Activated CD4-positive, alpha-beta T cell treated with anti-CD3 and anti-CD28 coated beads, Interleukin-2, amount 10 ng/mL, durations not matched to agents 7 days and 5 days (primary cell): ENCODE results near the gene SLC9A3. TPM values are rescaled to one million over a fixed set of nuclear protein-coding genes. Genes with fewer than 3 reads are reported as not detected.
"Not testable (repeated sequence)": the region's sequence is repeated elsewhere in the genome, so short reads cannot be mapped to it uniquely, and the experiment has no call there.

ENCODE experiments used
- CTCF ChIA-PET: fragments of 350-600 bp; sonication (Branson Sonifier 250); formaldehyde crosslinking; loops from one replicate; lab custom pipeline; 2021; ENCODE audit warnings: antibody characterized with exemption; lab: Charles Lee
- POLR2A ChIA-PET: fragments of 350-600 bp; sonication (Branson Sonifier 250); formaldehyde crosslinking; loops from one replicate; lab custom pipeline; 2021; ENCODE audit warnings: antibody characterized with exemption; lab: Charles Lee
- DNase-seq: peaks from one replicate; pipeline ENCODE4 v3.0.0-alpha.2; 2020
- H3K27ac Mint-ChIP-seq: one replicate; pipeline ENCODE4 v1.8.0; 2021; ENCODE audit warnings: mild to moderate bottlenecking, moderate library complexity, mixed read lengths
- H3K27me3 Mint-ChIP-seq: one replicate; pipeline ENCODE4 v1.8.0; 2021; ENCODE audit warnings: mixed read lengths
- H3K36me3 Mint-ChIP-seq: one replicate; pipeline ENCODE4 v1.8.0; 2021; ENCODE audit warnings: low read depth, mixed read lengths
- H3K4me1 Mint-ChIP-seq: one replicate; pipeline ENCODE4 v1.8.0; 2021; ENCODE audit warnings: mixed read lengths
- H3K4me3 Mint-ChIP-seq: one replicate; pipeline ENCODE4 v1.8.0; 2021; ENCODE audit warnings: mild to moderate bottlenecking, moderate library complexity, mixed read lengths
- H3K9me3 Mint-ChIP-seq: one replicate; pipeline ENCODE4 v1.8.0; 2021; ENCODE audit warnings: mixed read lengths
- total RNA-seq, 2 experiments: library from RNA; stranded (reverse); gene quantifications; one replicate each; pipeline ENCODE4 v1.2.3, GENCODE V29; 2021

Gene SLC9A3
- total RNA-seq, 2 experiments from 2014 or later: 1.4 to 2.2 TPM

DNA sequence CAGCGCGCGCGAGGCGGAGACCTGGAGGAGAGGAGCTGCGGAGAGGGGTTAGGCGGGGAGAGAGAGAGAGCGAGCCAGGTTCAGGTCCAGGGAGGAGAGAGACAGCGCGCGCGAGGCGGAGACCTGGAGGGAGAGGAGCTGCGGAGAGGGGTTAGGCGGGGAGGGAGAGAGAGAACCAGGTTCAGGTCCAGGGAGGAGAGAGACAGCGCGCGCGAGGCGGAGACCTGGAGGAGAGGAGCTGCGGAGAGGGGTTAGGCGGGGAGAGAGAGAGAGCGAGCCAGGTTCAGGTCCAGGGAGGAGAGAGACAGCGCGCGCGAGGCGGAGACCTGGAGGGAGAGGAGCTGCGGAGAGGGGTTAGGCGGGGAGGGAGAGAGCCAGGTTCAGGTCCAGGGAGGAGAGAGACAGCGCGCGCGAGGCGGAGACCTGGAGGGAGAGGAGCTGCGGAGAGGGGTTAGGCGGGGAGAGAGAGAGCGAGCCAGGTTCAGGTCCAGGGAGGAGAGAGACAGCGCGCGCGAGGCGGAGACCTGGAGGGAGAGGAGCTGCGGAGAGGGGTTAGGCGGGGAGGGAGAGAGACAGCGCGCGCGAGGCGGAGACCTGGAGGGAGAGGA, 49.9 kb downstream of the SLC9A3 start:
- POLR2A ChIA-PET, H3K9me3 Mint-ChIP-seq, H3K27me3 Mint-ChIP-seq, DNase-seq, H3K27ac Mint-ChIP-seq: not testable (repeated sequence)
- Mint-ChIP-seq H3K4me3 (peak overlapping the region; percentile 65), H3K4me1 (peaks cover 22% of the 10 kb centered on the region), H3K36me3 (peaks cover 17% of the 10 kb centered on the region)
- CTCF ChIA-PET: interaction anchor here (0.8 to 2.8 kb wide), 6 partner anchors 11 to 1171 kb away, joined by 3 to 10 read pairs (median 4); no protein-coding TSS in a partner anchor

DNA sequence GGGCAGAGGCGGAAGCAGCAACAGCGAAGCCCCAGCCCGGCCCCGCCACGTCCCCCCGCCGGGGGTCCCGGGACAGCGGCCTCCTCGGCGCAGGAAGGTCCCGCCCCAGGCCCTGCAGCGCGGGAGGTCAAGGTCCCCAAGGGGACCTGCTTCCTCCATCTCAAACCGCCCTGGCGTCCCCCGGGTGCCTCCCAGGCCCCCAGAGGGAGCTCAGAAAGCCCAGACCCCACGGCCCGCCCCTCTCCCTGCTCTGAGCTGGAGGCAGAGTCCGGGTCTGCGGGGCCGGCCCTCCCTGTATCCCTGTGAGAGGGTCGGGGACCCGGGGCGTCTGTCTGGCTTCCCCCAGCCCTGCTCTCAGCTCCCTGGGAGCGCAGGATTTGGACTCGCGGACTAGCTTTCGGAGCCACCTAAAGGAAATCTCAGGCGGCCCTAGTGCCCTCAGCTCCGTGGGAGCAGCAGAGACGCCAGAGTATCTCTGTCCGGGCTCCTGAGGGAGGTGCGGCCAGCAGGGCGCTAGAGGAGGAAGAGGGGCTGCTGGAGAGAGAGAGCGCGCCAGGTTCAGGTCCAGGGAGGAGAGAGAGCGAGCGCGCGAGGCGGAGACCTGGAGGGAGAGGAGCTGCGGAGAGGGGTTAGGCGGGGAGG, 50.6 kb downstream of the SLC9A3 start:
- Mint-ChIP-seq H3K27me3 (peaks cover 7% of the 10 kb centered on the region), H3K4me3 (peak overlapping the region; percentile 82), H3K27ac (peak overlapping the region; percentile 72), H3K4me1 (peaks cover 22% of the 10 kb centered on the region), H3K9me3 (no peaks in the 10 kb centered on the region), H3K36me3 (peaks cover 21% of the 10 kb centered on the region)
- ChIA-PET CTCF (interaction anchor here (0.6 to 2.8 kb wide), 7 partner anchors 12 to 1171 kb away, joined by 3 to 10 read pairs (median 4); no protein-coding TSS in a partner anchor), POLR2A (no interaction called here)
- DNase-seq: peak; percentile 27

DNA sequence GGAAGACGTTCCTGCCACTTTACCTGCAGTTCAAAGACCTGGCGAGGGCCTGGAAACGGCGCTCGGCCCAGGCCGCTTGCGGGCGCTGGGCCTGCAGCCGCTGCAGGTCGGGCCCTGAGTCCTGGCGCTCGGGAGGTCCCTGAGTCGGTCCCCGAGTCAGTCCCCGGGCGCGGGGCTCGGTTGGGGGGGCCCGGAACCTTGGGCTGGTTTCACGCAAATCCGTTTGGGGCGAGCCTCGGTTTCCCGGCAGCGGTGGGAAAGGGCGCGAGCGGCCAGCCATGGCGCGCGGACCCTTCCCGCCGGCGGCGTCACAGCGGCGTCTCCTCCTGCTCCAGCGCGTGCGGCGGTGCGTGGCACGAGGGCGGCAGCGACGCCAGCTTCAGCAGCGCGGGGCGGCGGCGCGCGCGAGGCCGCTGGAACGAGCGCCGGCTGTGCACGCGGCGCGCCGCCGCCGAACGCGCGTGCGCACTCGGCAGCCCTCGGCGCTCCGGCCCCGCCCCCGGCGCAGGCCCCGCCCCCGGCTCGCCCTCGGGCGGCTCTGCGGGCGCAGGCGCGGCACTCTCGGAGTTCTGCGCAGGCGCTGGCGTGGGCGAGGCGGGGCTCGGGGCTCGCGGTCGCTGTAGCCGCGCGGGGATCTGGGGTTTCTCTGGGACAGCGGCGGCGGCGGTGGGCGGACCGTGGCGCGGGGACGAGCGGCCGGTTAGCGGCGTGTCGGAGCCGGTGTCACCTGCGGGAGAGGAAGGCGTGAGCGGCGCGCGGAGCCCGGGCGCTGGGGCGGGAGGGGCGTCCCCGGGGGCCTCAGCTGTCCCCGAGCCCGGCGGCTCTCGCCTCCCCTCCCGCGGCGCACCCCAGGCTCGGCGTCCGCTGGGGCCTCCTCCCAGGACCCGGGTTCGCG, 51.3 kb downstream of the SLC9A3 start:
- Mint-ChIP-seq H3K27me3 (peaks cover 7% of the 10 kb centered on the region), H3K4me1 (peaks cover 22% of the 10 kb centered on the region), H3K9me3 (no peaks in the 10 kb centered on the region), H3K4me3 (peak overlapping the region; percentile 74), H3K27ac (peak overlapping the region; percentile 87), H3K36me3 (peaks cover 22% of the 10 kb centered on the region)
- ChIA-PET CTCF (interaction anchor here (0.6 to 2.8 kb wide), 7 partner anchors 12 to 1172 kb away, joined by 3 to 10 read pairs (median 3); partner anchors contain the start of gene AHRR), POLR2A (no interaction called here)
- peak; percentile 82 for DNase-seq

DNA sequence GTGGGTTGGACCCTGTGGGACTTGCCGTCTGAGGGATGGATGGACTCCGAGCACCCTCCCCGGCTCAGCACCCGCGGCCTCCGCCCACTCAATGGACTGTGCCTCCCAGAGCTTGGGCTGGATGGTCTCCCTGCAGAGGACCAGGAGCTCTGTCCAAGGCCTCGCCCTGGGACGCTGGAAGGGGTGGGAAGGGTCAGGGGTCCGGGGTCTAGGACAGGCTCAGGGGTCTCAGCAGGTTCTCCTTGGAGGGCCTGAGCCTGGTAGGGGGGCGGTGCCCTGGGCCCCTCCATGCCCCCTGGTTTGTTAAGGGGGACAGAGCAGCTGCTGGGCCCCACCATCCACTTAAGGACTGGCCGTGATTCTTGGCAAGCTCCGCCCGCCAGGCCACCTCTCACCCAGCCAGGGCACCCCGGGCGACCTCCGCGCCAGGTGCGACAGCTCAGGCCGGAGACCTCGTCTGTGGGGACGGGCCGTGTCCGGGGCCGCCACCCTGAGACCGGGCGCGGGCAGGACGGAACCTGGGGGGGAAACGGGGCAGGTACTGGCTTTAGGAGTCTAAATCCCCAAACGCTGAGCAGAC, 52.1 kb downstream of the SLC9A3 start:
- peaks cover 7% of the 10 kb centered on the region for H3K27me3 Mint-ChIP-seq
- ChIA-PET CTCF (interaction anchor here (0.9 to 2.8 kb wide), 3 partner anchors 11 to 151 kb away, joined by 3 to 10 read pairs (median 4); partner anchors contain the start of gene AHRR), POLR2A (no interaction called here)
- no peak for DNase-seq
- no peaks in the 10 kb centered on the region for H3K9me3 Mint-ChIP-seq
- peak overlapping the region; percentile 84 for H3K27ac Mint-ChIP-seq
- peaks cover 22% of the 10 kb centered on the region for H3K4me1 Mint-ChIP-seq
- peak overlapping the region; percentile 74 for H3K4me3 Mint-ChIP-seq
- peaks cover 22% of the 10 kb centered on the region for H3K36me3 Mint-ChIP-seq

DNA sequence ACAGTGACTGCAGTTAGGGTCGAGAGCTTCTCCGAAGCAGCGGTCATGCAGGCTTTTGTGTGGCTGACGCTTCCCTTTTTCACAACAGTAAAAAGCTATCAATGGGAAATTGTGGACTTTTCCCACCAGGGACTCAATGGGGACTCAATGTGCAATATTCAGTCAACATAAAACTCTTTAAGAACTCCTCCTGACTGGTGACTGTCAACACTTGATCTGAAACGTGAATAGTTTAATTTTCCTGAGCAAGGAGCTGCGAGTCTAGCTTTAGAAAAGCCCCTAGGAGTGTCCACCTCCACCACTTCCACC, 52.5 kb downstream of the SLC9A3 start:
- peaks cover 23% of the 10 kb centered on the region for H3K36me3 Mint-ChIP-seq
- ChIA-PET CTCF (interaction anchor here (0.9 to 2.8 kb wide), 3 partner anchors 11 to 151 kb away, joined by 3 to 10 read pairs (median 4); partner anchors contain the start of gene AHRR), POLR2A (no interaction called here)
- H3K27ac Mint-ChIP-seq: peak overlapping the region; percentile 84
- H3K27me3 Mint-ChIP-seq: peaks cover 7% of the 10 kb centered on the region
- H3K9me3 Mint-ChIP-seq: no peaks in the 10 kb centered on the region
- H3K4me1 Mint-ChIP-seq: peaks cover 22% of the 10 kb centered on the region
- peak overlapping the region; percentile 74 for H3K4me3 Mint-ChIP-seq
- no peak for DNase-seq

DNA sequence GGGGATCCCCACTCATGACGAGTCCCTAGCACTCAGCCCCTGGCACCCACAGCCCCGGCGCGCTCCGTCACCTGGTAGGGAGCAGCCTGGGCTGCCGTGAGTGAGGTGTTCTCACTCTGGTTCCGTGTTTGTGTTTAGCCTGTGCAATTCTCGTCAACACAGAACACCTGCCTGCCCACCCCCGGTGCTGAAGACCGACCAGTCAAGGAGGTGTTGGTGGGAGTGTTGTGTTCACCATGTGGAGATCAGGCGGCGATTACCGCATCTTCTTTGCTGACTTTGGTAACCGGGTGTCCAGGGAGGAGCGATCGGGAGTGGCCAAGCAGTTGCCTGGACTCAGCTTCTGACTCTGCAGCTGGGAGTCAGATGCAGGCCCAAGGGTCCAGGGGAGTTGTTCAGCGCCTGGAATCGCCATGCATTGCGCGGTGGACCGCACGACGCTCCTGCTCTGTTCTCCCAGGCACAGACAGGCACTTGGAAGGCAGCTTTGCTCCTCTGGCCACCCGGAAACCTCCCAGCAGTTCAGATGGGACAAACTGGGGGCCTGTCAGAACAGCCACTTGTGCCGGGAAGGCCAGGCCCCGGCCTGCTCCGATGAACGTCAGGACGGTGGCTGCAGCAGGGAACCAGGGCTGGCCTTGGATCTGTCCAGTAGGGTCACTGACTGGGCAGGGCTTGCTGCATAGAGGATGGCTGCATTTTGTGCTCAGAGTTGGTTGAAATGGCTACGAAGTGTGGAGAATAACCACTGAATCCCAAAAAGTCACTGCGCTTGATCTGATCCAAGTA, 53.1 kb downstream of the SLC9A3 start:
- Mint-ChIP-seq H3K9me3 (no peaks in the 10 kb centered on the region), H3K27ac (peak overlapping the region; percentile 84), H3K4me1 (peaks cover 22% of the 10 kb centered on the region), H3K36me3 (peaks cover 25% of the 10 kb centered on the region), H3K27me3 (peaks cover 7% of the 10 kb centered on the region), H3K4me3 (peak overlapping the region; percentile 74)
- ChIA-PET POLR2A (no interaction called here), CTCF (interaction anchor here (1.0 to 2.8 kb wide), 3 partner anchors 10 to 25 kb away, joined by 3 to 10 read pairs (median 4); no protein-coding TSS in a partner anchor)
- DNase-seq: no peak

DNA sequence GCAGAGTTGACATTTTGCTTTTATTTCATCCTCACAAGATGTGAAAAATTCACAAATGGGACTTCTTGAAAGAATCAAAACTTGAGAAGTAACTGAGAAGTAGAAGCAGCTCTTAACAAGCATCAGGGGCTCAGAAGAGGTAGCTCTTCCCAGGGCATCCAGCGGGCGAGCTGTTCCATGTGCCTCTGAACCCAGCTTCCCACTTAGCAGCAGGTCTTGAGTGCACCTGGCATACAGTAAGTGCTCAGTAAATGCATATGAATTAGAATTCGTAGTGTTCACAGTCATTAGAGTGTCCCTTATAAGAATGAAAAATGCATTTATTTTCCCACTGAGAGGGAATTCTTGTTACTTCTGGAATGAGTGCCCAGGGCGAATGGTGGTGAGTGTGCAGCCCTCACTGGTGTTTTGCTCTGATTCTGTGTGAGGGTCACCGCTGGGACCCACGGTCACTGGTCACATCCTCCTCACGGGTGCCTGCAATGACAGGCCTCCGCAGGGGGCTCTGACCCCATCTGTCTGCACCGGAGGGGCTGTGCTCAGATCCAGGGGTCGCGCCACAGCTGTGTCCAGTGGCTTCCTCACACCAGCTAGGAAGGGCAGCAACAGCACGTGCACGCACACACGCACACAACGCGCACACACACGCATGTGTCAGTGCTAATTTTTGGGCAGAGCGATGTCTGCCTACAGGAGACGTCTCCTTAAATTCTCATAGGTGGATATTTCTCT, 54.3 kb downstream of the SLC9A3 start:
- H3K4me3 Mint-ChIP-seq: no peak overlapping the region
- CTCF ChIA-PET: interaction anchor here (1.3 kb wide), 1 partner anchor 22 kb away, joined by 3 read pairs; no protein-coding TSS in a partner anchor
- H3K27ac Mint-ChIP-seq: no peak overlapping the region
- H3K9me3 Mint-ChIP-seq: no peaks in the 10 kb centered on the region
- peaks cover 4% of the 10 kb centered on the region for H3K27me3 Mint-ChIP-seq
- POLR2A ChIA-PET: no interaction called here
- H3K36me3 Mint-ChIP-seq: peaks cover 27% of the 10 kb centered on the region
- no peak for DNase-seq
- H3K4me1 Mint-ChIP-seq: peaks cover 25% of the 10 kb centered on the region

DNA sequence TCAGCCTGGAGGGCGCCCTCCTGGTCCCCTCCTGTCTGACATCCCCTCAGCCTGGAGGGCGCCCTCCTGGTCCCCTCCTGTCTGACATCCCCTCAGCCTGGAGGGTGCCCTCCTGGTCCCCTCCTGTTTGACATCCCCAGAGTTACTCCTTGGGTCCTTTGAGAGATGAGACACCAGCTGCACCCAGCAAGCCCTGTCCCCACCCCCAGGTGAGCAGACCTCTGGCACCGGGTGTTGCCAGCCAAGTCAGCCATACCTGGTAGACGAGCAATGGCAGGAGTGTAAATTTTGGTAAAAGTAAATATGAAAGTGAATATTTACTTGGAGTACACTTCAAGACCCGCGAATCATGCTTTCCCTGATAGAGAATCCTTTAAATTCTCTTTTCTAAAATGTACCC, 55.8 kb downstream of the SLC9A3 start:
- H3K4me1 Mint-ChIP-seq: peaks cover 31% of the 10 kb centered on the region
- POLR2A ChIA-PET: no interaction called here
- H3K4me3 Mint-ChIP-seq: no peak overlapping the region
- H3K9me3 Mint-ChIP-seq: no peaks in the 10 kb centered on the region
- no peak overlapping the region for H3K27ac Mint-ChIP-seq
- no peak for DNase-seq
- CTCF ChIA-PET: interaction anchor here (0.9 kb wide), 1 partner anchor 151 kb away, joined by 3 read pairs; no protein-coding TSS in a partner anchor
- peaks cover 33% of the 10 kb centered on the region for H3K36me3 Mint-ChIP-seq
- no peaks in the 10 kb centered on the region for H3K27me3 Mint-ChIP-seq

DNA sequence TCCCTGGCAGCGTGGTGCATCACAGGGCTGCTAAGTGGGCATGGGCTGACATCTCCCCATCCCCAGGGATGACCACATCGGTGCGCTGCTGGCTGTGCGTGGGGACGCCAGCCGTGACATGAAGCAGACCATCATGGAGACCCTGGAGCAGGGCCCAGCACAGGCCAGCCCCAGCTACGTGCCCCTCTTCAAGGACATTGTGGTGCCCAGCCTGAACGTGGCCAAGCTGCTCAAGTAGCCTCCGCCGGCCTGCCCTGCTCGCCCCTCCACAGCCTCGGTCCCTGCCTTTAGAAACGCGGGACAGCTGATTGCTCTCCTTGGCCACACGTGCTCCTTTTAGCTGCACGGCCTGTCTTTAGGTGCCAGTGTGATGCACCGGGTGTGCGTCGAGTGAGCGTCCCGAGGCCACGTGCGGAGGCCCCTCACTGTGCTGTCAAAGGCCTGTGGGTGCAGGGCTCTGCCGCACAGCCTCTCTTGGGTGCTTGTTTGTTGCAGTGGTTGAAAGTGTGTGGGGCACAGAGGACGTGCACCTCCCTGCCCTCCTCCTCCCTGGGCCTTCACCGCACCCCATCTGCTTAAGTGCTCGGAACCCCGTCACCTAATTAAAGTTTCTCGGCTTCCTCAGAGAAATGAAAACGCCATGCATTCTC, 57.5 kb downstream of the SLC9A3 start:
- POLR2A ChIA-PET: no interaction called here
- no peak overlapping the region for H3K4me3 Mint-ChIP-seq
- no peak for DNase-seq
- no peak overlapping the region for H3K27ac Mint-ChIP-seq
- H3K4me1 Mint-ChIP-seq: peaks cover 41% of the 10 kb centered on the region
- no peaks in the 10 kb centered on the region for H3K27me3 Mint-ChIP-seq
- no peaks in the 10 kb centered on the region for H3K9me3 Mint-ChIP-seq
- H3K36me3 Mint-ChIP-seq: peaks cover 42% of the 10 kb centered on the region
- CTCF ChIA-PET: no interaction called here

DNA sequence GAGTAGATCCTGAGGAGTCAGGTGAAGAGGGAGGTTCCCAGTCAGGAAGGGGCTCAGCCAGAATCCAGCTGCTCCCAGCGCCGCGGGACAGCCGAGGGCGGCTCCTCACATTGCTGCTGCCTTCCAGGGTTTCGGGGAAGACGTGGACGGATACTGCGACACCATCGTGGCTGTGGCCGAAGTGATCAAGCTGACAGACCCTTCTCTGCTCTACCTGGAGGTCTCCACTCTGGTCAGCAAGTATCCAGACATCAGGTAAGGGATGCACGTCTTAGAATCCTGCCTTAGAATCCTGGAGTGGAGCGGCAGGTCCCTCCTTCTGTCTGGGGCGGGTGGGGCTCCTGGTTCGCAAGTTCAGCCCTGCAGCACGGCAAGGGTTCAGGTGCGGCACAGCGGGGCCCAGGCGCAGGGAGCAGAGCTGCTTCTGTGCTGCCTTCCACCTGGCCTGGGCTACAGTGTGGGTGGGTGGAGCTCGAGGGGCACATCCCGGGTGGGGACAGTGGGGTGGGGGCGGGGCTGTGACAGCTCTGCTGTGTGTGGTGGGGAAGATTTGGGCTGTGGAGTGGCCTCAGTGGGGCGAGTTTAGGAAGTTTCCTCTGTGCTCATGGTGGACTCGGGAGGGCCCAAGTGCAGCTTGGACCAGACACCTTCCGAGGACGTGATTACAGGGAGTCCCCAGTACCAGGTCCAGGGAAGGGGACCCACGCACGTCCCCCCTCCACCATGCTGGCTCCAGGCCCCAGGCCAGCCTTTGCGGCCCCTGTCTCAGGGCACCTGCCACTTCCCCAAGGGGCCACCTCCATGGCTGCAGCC, 58.5 kb downstream of the SLC9A3 start:
- Mint-ChIP-seq H3K4me1 (peaks cover 33% of the 10 kb centered on the region), H3K9me3 (no peaks in the 10 kb centered on the region), H3K36me3 (peaks cover 45% of the 10 kb centered on the region), H3K27ac (peak overlapping the region; percentile 13), H3K4me3 (no peak overlapping the region), H3K27me3 (no peaks in the 10 kb centered on the region)
- CTCF ChIA-PET: interaction anchor here (1.3 to 1.8 kb wide), 2 partner anchors 15 to 16 kb away, joined by 3 to 4 read pairs; no protein-coding TSS in a partner anchor
- POLR2A ChIA-PET: no interaction called here
- no peak for DNase-seq
